Muscle of leg (tissue), 11 donors: ENCODE results near the gene ARFGEF3. TPM values are rescaled to one million over a fixed set of nuclear protein-coding genes. Genes with fewer than 3 reads are reported as not detected.
"Not testable (repeated sequence)": the region's sequence is repeated elsewhere in the genome, so short reads cannot be mapped to it uniquely, and the experiment has no call there.

ENCODE experiments used
- DNase-seq: peaks from one replicate; pipeline ENCODE4 v3.0.0; 2013
- H3K27ac ChIP-seq: one replicate; pipeline ENCODE4 v1.5.1; 2013; ENCODE audit warnings: mild to moderate bottlenecking, low read length, control low read depth
- H3K27me3 ChIP-seq: one replicate; pipeline ENCODE4 v1.6.1; 2013; ENCODE audit warnings: low read length; ENCODE audit not compliant: control insufficient read depth, insufficient read depth
- H3K36me3 ChIP-seq: one replicate; pipeline ENCODE4 v1.6.1; 2013; ENCODE audit warnings: low read length; ENCODE audit not compliant: control insufficient read depth, insufficient read depth
- H3K4me1 ChIP-seq: one replicate; pipeline ENCODE4 v1.6.1; 2013; ENCODE audit warnings: low read length; ENCODE audit not compliant: control insufficient read depth, insufficient read depth
- H3K4me3 ChIP-seq: one replicate; pipeline ENCODE4 v1.5.1; 2013; ENCODE audit warnings: low read length, control low read depth
- H3K9me3 ChIP-seq: replicated peaks from 2 replicates; pipeline ENCODE4 v1.6.1; 2013; ENCODE audit warnings: low read depth, low read length; ENCODE audit not compliant: control insufficient read depth
- WGBS: methylation state at CpG from one replicate; pipeline ENCODE4 v1.1.5; 2013; ENCODE audit warnings: missing lambda C conversion rate; ENCODE audit not compliant: insufficient coverage; 5-methylcytosine and 5-hydroxymethylcytosine counted together
- polyA plus RNA-seq, 8 donors: library from polyadenylated mRNA; unstranded; fragments of 120-200 nt; gene quantifications; one replicate each; pipeline versions ENCODE4 v1.2.1 to v1.2.3, GENCODE V29; 2013; ENCODE audit warnings: inconsistent platforms in 1 of 8, low replicate concordance in 1 of 8; ENCODE audit not compliant: insufficient read length in 8 of 8, insufficient read depth in 1 of 8
- total RNA-seq: library from RNA; stranded (reverse); fragments of 120-200 nt; gene quantifications from one replicate; pipeline ENCODE4 v1.2.4, GENCODE V29; 2013

Gene ARFGEF3
- total and polyA plus RNA-seq, 9 donors: 0.21 to 1.6 (median 0.81) TPM

GRCh38 chr6:138339024-138339423 is 177.3 kb downstream of the ARFGEF3 start:
- no peak overlapping the region for H3K4me3 ChIP-seq
- no CpG with 5 or more reads among the region's 1 CpG for WGBS
- no peaks in the 10 kb centered on the region for H3K4me1 ChIP-seq
- DNase-seq: no peak
- no peaks in the 10 kb centered on the region for H3K36me3 ChIP-seq
- no peak overlapping the region for H3K27ac ChIP-seq
- H3K9me3 ChIP-seq: no peaks in the 10 kb centered on the region
- H3K27me3 ChIP-seq: no peaks in the 10 kb centered on the region

GRCh38 chr6:138341176-138341575 is 179.4 kb downstream of the ARFGEF3 start:
- WGBS: no CpG with 5 or more reads among the region's 1 CpG
- H3K27me3 ChIP-seq: no peaks in the 10 kb centered on the region
- H3K36me3 ChIP-seq: no peaks in the 10 kb centered on the region
- no peak for DNase-seq
- H3K4me3 ChIP-seq: no peak overlapping the region
- H3K9me3 ChIP-seq: no peaks in the 10 kb centered on the region
- no peak overlapping the region for H3K27ac ChIP-seq
- no peaks in the 10 kb centered on the region for H3K4me1 ChIP-seq

GRCh38 chr6:138343112-138343511 is 181.4 kb downstream of the ARFGEF3 start:
- H3K36me3 ChIP-seq: no peaks in the 10 kb centered on the region
- DNase-seq: no peak
- H3K4me3 ChIP-seq: no peak overlapping the region
- no peaks in the 10 kb centered on the region for H3K9me3 ChIP-seq
- no peak overlapping the region for H3K27ac ChIP-seq
- no peaks in the 10 kb centered on the region for H3K4me1 ChIP-seq
- H3K27me3 ChIP-seq: no peaks in the 10 kb centered on the region

GRCh38 chr6:138345565-138346285 is 184.0 kb downstream of the ARFGEF3 start:
- Histone ChIP-seq H3K36me3 (no peaks in the 10 kb centered on the region), H3K27me3 (no peaks in the 10 kb centered on the region), H3K27ac (no peak overlapping the region), H3K9me3 (no peaks in the 10 kb centered on the region), H3K4me1 (no peaks in the 10 kb centered on the region), H3K4me3 (no peak overlapping the region)
- WGBS: no CpG with 5 or more reads among the region's 2 CpGs
- no peak for DNase-seq

- peak; percentile 14 for DNase-seq
- H3K27ac ChIP-seq: no peak overlapping the region
- H3K9me3 ChIP-seq: no peaks in the 10 kb centered on the region
- no peaks in the 10 kb centered on the region for H3K4me1 ChIP-seq
- no peaks in the 10 kb centered on the region for H3K27me3 ChIP-seq
- no CpG with 5 or more reads among the region's 2 CpGs for WGBS
- no peaks in the 10 kb centered on the region for H3K36me3 ChIP-seq
- H3K4me3 ChIP-seq: no peak overlapping the region
Observed at GRCh38 chr6:138346302-138347195, 184.8 kb downstream of the ARFGEF3 start.

GRCh38 chr6:138347864-138348263 is 186.1 kb downstream of the ARFGEF3 start:
- H3K27ac ChIP-seq: no peak overlapping the region
- no peak overlapping the region for H3K4me3 ChIP-seq
- no peaks in the 10 kb centered on the region for H3K9me3 ChIP-seq
- H3K4me1 ChIP-seq: no peaks in the 10 kb centered on the region
- no peaks in the 10 kb centered on the region for H3K36me3 ChIP-seq
- H3K27me3 ChIP-seq: no peaks in the 10 kb centered on the region
- WGBS: no CpG with 5 or more reads among the region's 2 CpGs
- no peak for DNase-seq

GRCh38 chr6:138349891-138350290 is 188.2 kb downstream of the ARFGEF3 start:
- H3K4me1 ChIP-seq: no peaks in the 10 kb centered on the region
- H3K36me3 ChIP-seq: no peaks in the 10 kb centered on the region
- DNase-seq: peak; percentile 10
- WGBS: no CpG with 5 or more reads among the region's 3 CpGs
- no peak overlapping the region for H3K27ac ChIP-seq
- no peak overlapping the region for H3K4me3 ChIP-seq
- H3K27me3 ChIP-seq: no peaks in the 10 kb centered on the region
- H3K9me3 ChIP-seq: no peaks in the 10 kb centered on the region

- Histone ChIP-seq H3K4me1 (no peaks in the 10 kb centered on the region), H3K36me3 (no peaks in the 10 kb centered on the region), H3K27me3 (no peaks in the 10 kb centered on the region), H3K4me3 (no peak overlapping the region), H3K27ac (no peak overlapping the region), H3K9me3 (no peaks in the 10 kb centered on the region)
- DNase-seq: no peak
- no CpG with 5 or more reads among the region's 1 CpG for WGBS
Observed at GRCh38 chr6:138357928-138358327, 196.2 kb downstream of the ARFGEF3 start.

- H3K9me3 ChIP-seq, H3K4me3 ChIP-seq, H3K27me3 ChIP-seq, H3K27ac ChIP-seq, H3K4me1 ChIP-seq, H3K36me3 ChIP-seq, DNase-seq: not testable (repeated sequence)
- WGBS: no CpG with 5 or more reads among the region's 8 CpGs
Observed at GRCh38 chr6:138368684-138369083, 206.9 kb downstream of the ARFGEF3 start.

GRCh38 chr6:138370631-138371451 is 209.1 kb downstream of the ARFGEF3 start:
- Histone ChIP-seq H3K27me3 (no peaks in the 10 kb centered on the region), H3K4me1 (no peaks in the 10 kb centered on the region), H3K36me3 (no peaks in the 10 kb centered on the region), H3K27ac (no peak overlapping the region), H3K4me3 (no peak overlapping the region), H3K9me3 (no peaks in the 10 kb centered on the region)
- DNase-seq: no peak
- 59% methylated on average over 4 of the region's 9 CpGs for WGBS
